HG02973 (cell line): ENCODE results near the gene CCDC177.
"Not testable (repeated sequence)": the region's sequence is repeated elsewhere in the genome, so short reads cannot be mapped to it uniquely, and the experiment has no call there.

ENCODE experiments used
- ATAC-seq: cut with Tn5 transposase; IDR thresholded peaks from one replicate; pipeline ENCODE4 v1.9.1; 2021; ENCODE audit warnings: moderate library complexity; ENCODE audit not compliant: unreplicated experiment

Gene CCDC177

GRCh38 chr14:69600304-69600891, 25.7 kb upstream of the CCDC177 start:
- no peak for ATAC-seq

- not testable (repeated sequence) for ATAC-seq
Observed at GRCh38 chr14:69599431-69599830, 24.8 kb upstream of the CCDC177 start.

- ATAC-seq = no peak
Observed at GRCh38 chr14:69595336-69595735, 20.7 kb upstream of the CCDC177 start.

- no peak for ATAC-seq
Observed at GRCh38 chr14:69594846-69595245, 20.2 kb upstream of the CCDC177 start.

- no peak for ATAC-seq
Observed at GRCh38 chr14:69593018-69593677, 18.5 kb upstream of the CCDC177 start.

GRCh38 chr14:69591317-69591716, 16.6 kb upstream of the CCDC177 start:
- ATAC-seq = no peak

- ATAC-seq = no peak
Observed at GRCh38 chr14:69587389-69587788, 12.7 kb upstream of the CCDC177 start.

- no peak for ATAC-seq
Observed at GRCh38 chr14:69586404-69586803, 11.7 kb upstream of the CCDC177 start.

GRCh38 chr14:69584389-69584788, 9.7 kb upstream of the CCDC177 start:
- ATAC-seq = no peak

GRCh38 chr14:69582829-69583228, 8.2 kb upstream of the CCDC177 start:
- no peak for ATAC-seq

GRCh38 chr14:69582212-69582611, 7.5 kb upstream of the CCDC177 start:
- ATAC-seq = no peak

GRCh38 chr14:69581316-69581935, 6.8 kb upstream of the CCDC177 start:
- ATAC-seq = no peak

GRCh38 chr14:69580009-69580577, 5.4 kb upstream of the CCDC177 start:
- no peak for ATAC-seq

GRCh38 chr14:69579476-69579875, 4.8 kb upstream of the CCDC177 start:
- no peak for ATAC-seq

GRCh38 chr14:69574954-69575295, 254 bp upstream of the CCDC177 start:
- ATAC-seq = no peak

GRCh38 chr14:69573831-69574262, 824 bp downstream of the CCDC177 start:
- ATAC-seq = no peak

GRCh38 chr14:69573205-69573830, 1.4 kb downstream of the CCDC177 start:
- ATAC-seq = no peak

GRCh38 chr14:69572841-69573135, 1.9 kb downstream of the CCDC177 start:
- ATAC-seq = no peak

GRCh38 chr14:69572030-69572840, 2.4 kb downstream of the CCDC177 start:
- ATAC-seq = no peak

- ATAC-seq = no peak
Observed at GRCh38 chr14:69571449-69572029, 3.1 kb downstream of the CCDC177 start.
